Natural killer cell (primary cell): ENCODE measurements around the gene PAK6. TPM values are rescaled to one million over a fixed set of nuclear protein-coding genes. Genes with fewer than 3 reads are reported as not detected.

Experiments used
- ATAC-seq, 3 donors: fragments of 150-1000 bp in 2 of 3; fragments of 200-7000 bp in 1 of 3; cut with Tn5 transposase; 1 replicate in 1 of 3; 2 replicates in 2 of 3; pipeline ENCODE4 v1.10.0; 2021; ENCODE audit warnings: mild to moderate bottlenecking in 2 of 3, moderate library complexity in 2 of 3
- DNase-seq, 2 donors: peaks; one replicate each; pipeline versions ENCODE4 v3.0.0 to v3.0.0-alpha.2; 2013 to 2021; ENCODE audit warnings: mixed read lengths in 1 of 2
- H3K27ac ChIP-seq: one replicate; pipeline ENCODE4 v1.5.1; 2013; ENCODE audit warnings: mild to moderate bottlenecking, low read length
- H3K27me3 ChIP-seq: one replicate; pipeline ENCODE4 v1.6.1; 2013; ENCODE audit warnings: low read length; ENCODE audit not compliant: control insufficient read depth, insufficient read depth
- H3K36me3 ChIP-seq: one replicate; pipeline ENCODE4 v1.6.1; 2013; ENCODE audit warnings: low read length; ENCODE audit not compliant: control insufficient read depth, insufficient read depth
- H3K4me1 ChIP-seq: one replicate; pipeline ENCODE4 v1.6.1; 2013; ENCODE audit warnings: low read length; ENCODE audit not compliant: control insufficient read depth, insufficient read depth
- H3K4me3 ChIP-seq: one replicate; pipeline ENCODE4 v1.5.1; 2013; ENCODE audit warnings: low read length
- H3K9me3 ChIP-seq: one replicate; pipeline ENCODE4 v1.6.1; 2013; ENCODE audit warnings: low read length; ENCODE audit not compliant: control insufficient read depth, insufficient read depth
- H3K27ac Mint-ChIP-seq, 2 donors: one replicate each; pipeline ENCODE4 v1.8.0; 2022; ENCODE audit warnings: mild to moderate bottlenecking in 2 of 2, mixed read lengths in 2 of 2, moderate library complexity in 1 of 2
- H3K27me3 Mint-ChIP-seq, 2 donors: one replicate each; pipeline ENCODE4 v1.8.0; 2022; ENCODE audit warnings: low read depth in 2 of 2, mixed read lengths in 2 of 2
- H3K36me3 Mint-ChIP-seq: one replicate; pipeline ENCODE4 v1.8.0; 2022; ENCODE audit warnings: mixed read lengths
- H3K4me1 Mint-ChIP-seq, 2 donors: one replicate each; pipeline ENCODE4 v1.8.0; 2022; ENCODE audit warnings: mixed read lengths in 2 of 2
- H3K4me3 Mint-ChIP-seq: one replicate; pipeline ENCODE4 v1.8.0; 2022; ENCODE audit warnings: mild to moderate bottlenecking, moderate library complexity, mixed read lengths
- H3K9me3 Mint-ChIP-seq, 2 donors: one replicate each; pipeline ENCODE4 v1.8.0; 2022; ENCODE audit warnings: mixed read lengths in 2 of 2
- WGBS: methylation state at CpG from one replicate; pipeline ENCODE4 v1.1.7; 2013; ENCODE audit warnings: missing lambda C conversion rate; ENCODE audit not compliant: insufficient coverage; 5-methylcytosine and 5-hydroxymethylcytosine counted together
- intact Hi-C: fragments of 100-400 bp; cut with micrococcal nuclease; formaldehyde crosslinking; loops from one replicate; pipeline ENCODE4 v1.14.2; 2022
- total RNA-seq, 4 donors: library from RNA; stranded (reverse); fragments of 120-200 nt in 1 of 4; gene quantifications; one replicate each; pipeline versions ENCODE4 v1.2.3 to v1.2.4, GENCODE V29; 2013 to 2022
- TF ChIP-seq, protein P1 (sequence below): fragments of 200-600 bp; IDR thresholded peaks from one replicate; pipeline ENCODE4 v1.8.0; 2022; ENCODE audit warnings: antibody characterized with exemption

The PAK6 gene
- total RNA-seq, 3 donors from 2014 or later (not counting 1 experiment from before 2014, with no cell fraction given), result 7.6 to 10.9 (median 7.9) TPM

DNA sequence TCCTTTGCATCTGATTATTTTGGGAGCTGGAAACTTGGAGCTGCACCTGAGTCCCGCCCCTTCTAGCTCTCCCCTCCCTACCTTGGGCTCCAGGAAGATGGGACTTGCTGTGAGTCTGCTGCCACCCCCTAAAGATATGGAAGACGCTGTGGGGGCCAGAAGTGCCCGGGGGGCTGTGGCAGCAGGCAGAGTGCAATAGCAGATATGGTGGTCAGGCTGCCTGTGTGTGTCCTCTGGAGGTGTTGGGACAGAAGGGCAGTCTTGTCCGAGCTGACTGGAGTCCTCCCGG, 485 bp downstream of the PAK6 start:
- 60% methylated on average over 5 of the region's 5 CpGs for WGBS
- H3K27me3 ChIP-seq, result peaks cover 13% of the 10 kb centered on the region
- DNase-seq (no peak), ATAC-seq (no peak)
- peaks cover 16% of the 10 kb centered on the region for H3K4me1 ChIP-seq
- H3K27me3 Mint-ChIP-seq, result peaks cover 16 to 25% of the 10 kb centered on the region in 2 donors
- peak overlapping the region; percentile 21 for H3K4me3 Mint-ChIP-seq
- no peaks in the 10 kb centered on the region for H3K36me3 ChIP-seq
- H3K9me3 ChIP-seq, result no peaks in the 10 kb centered on the region
- no peaks in the 10 kb centered on the region for H3K9me3 Mint-ChIP-seq
- TF ChIP-seq, protein P1, sequence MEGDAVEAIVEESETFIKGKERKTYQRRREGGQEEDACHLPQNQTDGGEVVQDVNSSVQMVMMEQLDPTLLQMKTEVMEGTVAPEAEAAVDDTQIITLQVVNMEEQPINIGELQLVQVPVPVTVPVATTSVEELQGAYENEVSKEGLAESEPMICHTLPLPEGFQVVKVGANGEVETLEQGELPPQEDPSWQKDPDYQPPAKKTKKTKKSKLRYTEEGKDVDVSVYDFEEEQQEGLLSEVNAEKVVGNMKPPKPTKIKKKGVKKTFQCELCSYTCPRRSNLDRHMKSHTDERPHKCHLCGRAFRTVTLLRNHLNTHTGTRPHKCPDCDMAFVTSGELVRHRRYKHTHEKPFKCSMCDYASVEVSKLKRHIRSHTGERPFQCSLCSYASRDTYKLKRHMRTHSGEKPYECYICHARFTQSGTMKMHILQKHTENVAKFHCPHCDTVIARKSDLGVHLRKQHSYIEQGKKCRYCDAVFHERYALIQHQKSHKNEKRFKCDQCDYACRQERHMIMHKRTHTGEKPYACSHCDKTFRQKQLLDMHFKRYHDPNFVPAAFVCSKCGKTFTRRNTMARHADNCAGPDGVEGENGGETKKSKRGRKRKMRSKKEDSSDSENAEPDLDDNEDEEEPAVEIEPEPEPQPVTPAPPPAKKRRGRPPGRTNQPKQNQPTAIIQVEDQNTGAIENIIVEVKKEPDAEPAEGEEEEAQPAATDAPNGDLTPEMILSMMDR, result no peak
- no peaks in the 10 kb centered on the region for H3K36me3 Mint-ChIP-seq
- peak overlapping the region in 1 of 2 donors; percentile 59 for H3K27ac Mint-ChIP-seq
- no peak overlapping the region for H3K4me3 ChIP-seq
- no peak overlapping the region for H3K27ac ChIP-seq
- peaks cover 7 to 11% of the 10 kb centered on the region in 2 donors for H3K4me1 Mint-ChIP-seq
- intact Hi-C loops, result loop anchor here (5.0 kb wide), 1 partner anchor 33 kb away; no protein-coding TSS in a partner anchor

DNA sequence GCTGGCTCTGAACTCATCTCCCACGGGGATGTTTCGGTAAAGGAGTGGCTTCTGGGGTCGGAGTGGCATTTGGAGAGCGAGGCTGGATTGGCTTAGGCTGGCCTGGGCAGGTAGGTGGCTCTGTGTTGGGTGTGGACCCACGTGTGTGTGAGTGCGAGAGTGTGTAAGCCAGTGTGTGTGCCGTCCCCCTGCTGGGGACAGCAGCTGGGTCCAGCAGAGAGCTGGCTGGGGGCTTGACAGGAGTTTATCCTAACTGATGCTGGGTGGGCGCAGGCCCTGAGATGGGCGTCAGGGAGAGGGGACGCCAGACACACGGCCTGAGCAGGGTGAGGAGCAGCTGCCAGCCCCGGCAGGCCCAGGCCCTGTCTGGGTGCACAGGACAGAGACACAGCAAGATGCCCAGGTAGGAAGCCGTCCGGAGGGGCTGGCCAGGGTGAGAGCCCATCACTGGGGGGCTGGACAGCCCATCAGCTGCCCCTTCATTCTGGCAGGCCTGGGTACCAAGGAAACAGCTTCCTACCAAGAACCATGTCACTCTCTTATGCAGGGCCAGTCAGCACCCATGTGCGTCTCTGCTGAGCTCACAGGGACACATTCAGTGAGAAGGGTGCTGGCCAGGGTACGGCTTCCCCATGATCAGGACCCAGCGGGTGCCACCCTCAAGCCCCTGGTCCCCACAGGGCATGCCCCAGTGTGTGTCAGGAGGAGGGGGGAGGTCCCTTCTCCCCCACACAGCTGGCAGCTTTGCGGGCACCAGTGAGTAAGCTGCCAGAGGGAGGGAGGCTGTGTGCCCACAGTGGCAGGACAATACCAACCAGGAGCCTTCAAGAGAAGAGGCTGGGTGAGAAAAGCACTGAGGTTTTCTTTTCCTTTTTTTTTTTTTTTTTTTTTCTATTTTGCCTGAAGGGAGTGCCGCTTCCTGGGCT, 1.1 kb downstream of the PAK6 start:
- Histone ChIP-seq H3K36me3 (no peaks in the 10 kb centered on the region), H3K4me1 (peaks cover 13% of the 10 kb centered on the region), H3K27me3 (peaks cover 13% of the 10 kb centered on the region), H3K4me3 (no peak overlapping the region), H3K9me3 (no peaks in the 10 kb centered on the region), H3K27ac (no peak overlapping the region)
- Mint-ChIP-seq H3K4me1 (peaks cover 7 to 11% of the 10 kb centered on the region in 2 donors), H3K4me3 (no peak overlapping the region), H3K36me3 (no peaks in the 10 kb centered on the region), H3K9me3 (no peaks in the 10 kb centered on the region), H3K27me3 (peaks cover 16 to 25% of the 10 kb centered on the region in 2 donors), H3K27ac (peak overlapping the region in 1 of 2 donors; percentile 59)
- intact Hi-C loops, result loop anchor here (5.0 kb wide), 1 partner anchor 32 kb away; no protein-coding TSS in a partner anchor
- TF ChIP-seq, protein P1, result no peak
- DNase-seq (no peak), ATAC-seq (no peak)
- WGBS, result 91% methylated on average over 18 of the region's 19 CpGs

DNA sequence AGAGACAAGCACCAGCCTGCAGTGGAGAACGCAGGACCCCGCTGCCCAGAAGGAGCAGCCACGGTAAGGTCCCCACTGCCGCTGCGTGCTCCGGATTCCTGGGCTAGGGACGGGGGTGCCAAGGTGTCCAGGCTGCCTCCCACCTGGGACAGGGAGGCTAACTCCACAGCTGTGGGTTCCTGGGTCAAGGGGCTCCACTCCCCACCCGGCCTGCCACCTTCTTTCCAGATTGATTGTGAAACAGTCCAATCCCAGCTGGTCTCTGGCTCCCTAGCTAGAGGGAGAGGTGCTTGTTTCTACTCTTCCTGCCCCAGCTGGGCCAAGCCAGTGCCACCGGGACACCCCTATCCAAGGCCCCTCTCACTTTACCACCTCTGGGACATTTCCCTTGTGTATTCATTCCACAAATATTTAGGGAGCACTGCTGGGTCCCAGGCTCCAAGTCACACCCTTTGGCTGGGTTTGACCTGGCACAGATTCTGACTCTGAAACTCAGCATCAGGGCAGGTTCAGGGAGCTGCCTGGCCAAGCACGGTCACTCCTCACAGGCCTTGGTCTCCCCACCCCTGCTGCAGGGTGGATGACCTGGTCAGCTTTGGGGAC, 1.9 kb downstream of the PAK6 start:
- Mint-ChIP-seq H3K27me3 (peaks cover 16 to 25% of the 10 kb centered on the region in 2 donors), H3K27ac (no peak overlapping the region), H3K9me3 (no peaks in the 10 kb centered on the region), H3K36me3 (no peaks in the 10 kb centered on the region), H3K4me1 (peaks cover 7 to 11% of the 10 kb centered on the region in 2 donors), H3K4me3 (no peak overlapping the region)
- Histone ChIP-seq H3K4me3 (no peak overlapping the region), H3K36me3 (no peaks in the 10 kb centered on the region), H3K4me1 (peaks cover 11% of the 10 kb centered on the region), H3K27me3 (peaks cover 13% of the 10 kb centered on the region), H3K27ac (no peak overlapping the region), H3K9me3 (no peaks in the 10 kb centered on the region)
- DNase-seq (no peak), ATAC-seq (no peak)
- intact Hi-C loops, result no loop called here
- TF ChIP-seq, protein P1, result no peak
- 92% methylated on average over 10 of the region's 10 CpGs for WGBS
